ENCODE measurements around the gene SC5D.

SC5D gene

GRCh38 chr11:121291896-121292494 lies 576 bp upstream of the SC5D start:
- DNase-seq (ENCODE audit: low read depth in 2 of 2), result no peak

DNA sequence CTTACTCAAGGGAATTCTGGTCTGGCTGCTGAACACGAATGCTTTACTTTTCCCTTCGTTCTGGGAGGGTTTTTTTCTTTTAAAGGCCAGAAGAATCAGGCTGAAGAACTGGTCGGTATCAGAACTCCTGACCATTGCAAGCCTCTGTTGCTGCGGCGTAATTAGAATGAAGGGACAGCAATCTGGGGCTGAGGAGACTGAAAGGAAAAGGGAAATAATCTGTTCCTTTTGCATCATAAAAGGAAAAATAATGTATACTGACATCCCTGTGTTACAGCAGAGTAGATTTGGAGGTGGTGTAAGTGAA lies 670 bp downstream of the SC5D start:
- no peak for DNase-seq (ENCODE audit: low read depth in 2 of 2)

- no peak for DNase-seq (ENCODE audit: low read depth in 2 of 2)
These were observed 2.9 kb downstream of the SC5D start for GRCh38 chr11:121295246-121296029.

- no peak for DNase-seq (ENCODE audit: low read depth in 2 of 2)
These were observed 5.3 kb downstream of the SC5D start for GRCh38 chr11:121297872-121298271.

DNA sequence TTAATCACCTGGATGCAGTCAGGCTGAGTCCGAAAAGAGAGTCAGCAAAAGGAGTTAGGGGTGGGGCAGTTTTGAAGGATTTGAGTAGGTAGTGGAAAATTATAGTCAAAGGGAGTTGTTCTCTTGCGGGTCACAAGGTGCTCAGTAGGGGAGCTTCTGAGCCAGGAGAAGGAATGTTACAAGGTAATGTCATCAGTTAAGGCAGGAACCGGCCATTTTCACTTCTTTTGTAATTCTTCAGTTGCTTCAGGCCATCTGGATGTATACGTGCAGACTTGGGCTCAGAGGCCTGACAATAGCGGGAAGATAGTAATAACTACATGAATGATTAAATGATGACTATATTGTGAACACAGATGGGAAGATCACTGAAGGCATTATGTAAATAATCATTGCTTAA lies 6.2 kb downstream of the SC5D start:
- DNase-seq (ENCODE audit: low read depth in 2 of 2), result no peak

DNA sequence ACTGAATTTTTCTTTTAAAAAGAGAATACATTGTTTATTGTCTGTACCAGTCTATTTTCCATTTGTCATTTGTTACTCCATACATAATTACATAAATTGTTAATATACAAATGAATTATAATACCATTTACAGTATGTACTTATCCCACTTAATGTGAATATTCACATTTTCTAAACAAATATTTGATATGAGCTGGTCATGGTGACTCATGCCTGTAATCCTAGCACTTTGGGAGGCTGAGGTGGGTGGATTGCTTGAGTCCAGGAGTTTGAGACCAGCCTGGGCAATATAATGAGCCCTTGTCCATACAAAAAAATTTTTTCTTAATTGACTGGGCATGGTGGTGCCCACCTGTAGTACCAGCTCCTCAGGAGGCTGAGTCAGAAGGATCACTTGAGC lies 6.8 kb downstream of the SC5D start:
- no peak for DNase-seq (ENCODE audit: low read depth in 2 of 2)

DNA sequence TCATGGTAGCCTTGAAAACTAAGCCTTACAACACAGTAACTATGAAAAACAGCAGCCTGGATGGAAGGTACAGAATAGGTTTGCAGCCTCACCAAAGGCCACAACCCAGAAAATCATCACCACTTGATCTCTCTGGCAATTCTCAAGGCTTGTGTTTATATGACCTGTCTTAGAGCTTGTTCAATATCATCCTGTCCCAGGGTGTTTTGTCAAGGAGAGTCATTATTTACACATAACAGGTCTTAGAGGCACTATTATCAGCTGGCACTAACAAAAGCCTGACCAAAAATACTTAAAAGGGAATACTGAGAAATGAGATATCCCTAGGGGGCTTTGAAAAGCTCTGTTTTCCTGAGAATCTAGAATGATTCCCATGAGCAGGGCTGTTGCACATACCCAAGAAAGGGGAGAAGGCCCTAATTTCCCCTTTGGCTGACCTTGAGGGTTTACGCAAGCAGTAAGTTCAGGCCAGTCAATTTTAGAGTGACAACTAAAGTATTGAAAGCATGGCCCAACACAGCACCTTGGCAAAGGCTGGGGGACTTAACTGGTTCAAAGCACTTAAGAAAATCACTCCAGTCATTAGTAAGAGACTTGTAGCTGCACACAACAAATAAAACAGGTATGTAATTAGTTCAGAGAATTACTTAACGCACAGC lies 7.9 kb downstream of the SC5D start:
- DNase-seq (ENCODE audit: low read depth in 2 of 2), result no peak

DNA sequence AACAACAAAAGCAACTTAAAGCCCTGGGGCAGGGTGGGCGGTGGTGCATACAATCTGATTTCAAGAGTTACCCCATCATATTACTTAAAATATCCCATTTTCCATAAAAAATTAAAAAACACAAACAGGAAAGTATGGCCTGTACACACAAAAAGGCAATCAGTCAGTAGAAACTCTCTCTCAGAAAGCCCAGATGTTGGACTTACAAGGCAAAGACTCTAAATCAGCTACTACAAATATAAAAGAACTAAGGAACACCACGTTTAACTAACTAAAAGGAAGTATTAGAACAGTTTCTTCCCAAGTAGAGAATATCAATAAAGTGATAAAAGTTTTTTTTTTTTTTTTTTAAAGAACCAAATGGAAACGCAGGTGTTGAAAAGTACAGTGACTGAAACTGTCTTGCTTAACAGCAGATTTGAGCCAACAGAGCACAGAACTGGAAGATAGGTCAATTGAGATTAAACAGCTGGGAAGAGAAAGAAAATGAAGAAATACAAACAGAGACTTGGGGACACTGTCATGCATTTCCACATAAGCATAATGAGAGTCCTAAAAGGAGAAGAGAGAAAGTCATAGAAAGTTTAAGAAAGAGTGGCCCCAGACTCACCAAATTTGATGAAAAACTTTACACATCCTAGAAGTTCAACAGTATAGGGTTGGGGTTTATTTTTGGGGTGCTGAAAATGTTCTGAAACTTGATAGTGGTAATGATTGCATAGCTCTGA lies 8.6 kb downstream of the SC5D start:
- DNase-seq (ENCODE audit: low read depth in 2 of 2), result no peak

DNA sequence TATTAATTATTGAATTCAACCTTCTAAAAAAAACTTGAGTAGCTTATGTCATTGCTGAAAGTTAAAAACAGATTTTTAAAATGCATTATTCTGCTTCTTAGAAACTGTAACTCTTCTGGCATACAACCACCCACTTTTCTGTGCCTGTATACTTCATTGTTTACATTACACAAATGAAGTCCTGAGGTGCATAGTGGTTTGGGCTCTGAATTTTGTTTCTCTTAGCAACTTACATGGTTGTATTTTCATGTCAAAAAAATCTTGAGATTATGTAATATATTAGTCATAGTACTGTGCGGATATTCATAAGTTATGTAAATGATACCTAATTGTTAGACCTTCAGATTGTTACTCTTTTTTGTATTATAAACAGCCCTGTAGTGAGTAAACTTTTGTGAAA lies 12.2 kb downstream of the SC5D start:
- DNase-seq (ENCODE audit: low read depth in 2 of 2), result no peak

DNA sequence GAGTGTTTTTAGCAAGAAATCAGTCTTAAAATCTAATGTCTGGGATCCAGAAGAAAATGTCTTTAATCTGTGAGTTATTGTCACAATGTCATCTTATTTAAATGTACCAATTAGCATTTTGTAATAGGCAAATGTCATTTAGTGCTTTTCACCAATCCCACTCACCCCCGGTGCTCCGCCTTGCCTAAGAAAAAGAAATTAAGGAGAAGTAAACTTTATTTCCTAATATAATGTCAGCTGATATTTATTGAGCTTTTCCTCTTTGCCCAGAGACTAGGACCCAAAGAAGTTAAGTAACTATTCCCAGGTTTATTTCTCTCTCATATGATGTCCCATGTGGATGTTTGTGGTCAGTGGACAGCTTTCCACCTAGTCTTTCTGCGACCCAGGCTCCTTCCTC lies 16.2 kb downstream of the SC5D start:
- no peak for DNase-seq (ENCODE audit: low read depth in 2 of 2)

GRCh38 chr11:121309688-121310087 lies 17.1 kb downstream of the SC5D start:
- no peak for DNase-seq (ENCODE audit: low read depth in 2 of 2)

- DNase-seq (ENCODE audit: low read depth in 2 of 2), result no peak
These were observed 18.3 kb downstream of the SC5D start for GRCh38 chr11:121310908-121311307.

DNA sequence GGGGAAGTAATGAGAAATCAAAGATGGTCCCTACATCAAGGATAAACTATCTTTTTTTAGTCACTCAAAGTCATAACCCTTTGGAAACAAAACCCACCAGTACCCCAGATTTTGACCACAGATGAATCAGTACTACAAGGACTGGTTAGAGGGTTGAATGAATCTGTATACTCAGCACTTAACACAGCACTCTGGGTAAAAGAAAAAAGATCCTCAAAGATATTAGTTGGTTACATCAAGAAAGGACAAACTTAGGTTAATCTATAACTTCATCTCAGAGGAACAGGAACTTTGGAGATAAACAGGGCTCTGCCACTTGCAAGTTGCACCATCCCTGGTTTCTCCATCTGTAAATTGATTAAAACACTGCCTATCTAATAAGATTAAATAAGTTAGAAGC lies 18.8 kb downstream of the SC5D start:
- no peak for DNase-seq (ENCODE audit: low read depth in 2 of 2)

DNA sequence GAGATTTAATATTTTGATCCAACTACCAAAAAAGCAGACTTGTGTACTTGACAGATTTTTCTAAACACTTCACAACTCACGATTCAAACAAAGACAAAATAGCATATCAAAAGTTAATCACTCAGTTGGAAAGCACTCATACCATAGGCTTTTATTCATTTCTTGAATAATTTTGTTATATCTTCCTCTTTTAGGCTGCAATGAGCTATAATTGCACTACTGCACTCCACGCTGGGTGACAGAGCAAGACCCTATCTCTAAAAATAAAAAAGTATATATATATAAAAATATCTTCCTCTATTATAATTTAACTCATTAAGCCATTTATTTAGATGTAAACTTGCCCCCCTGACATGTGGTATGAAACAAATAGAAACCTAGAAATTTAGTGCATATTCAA lies 19.9 kb downstream of the SC5D start:
- no peak for DNase-seq (ENCODE audit: low read depth in 2 of 2)

GRCh38 chr11:121318848-121319834 lies 26.6 kb downstream of the SC5D start:
- DNase-seq (ENCODE audit: low read depth in 2 of 2), result no peak

DNA sequence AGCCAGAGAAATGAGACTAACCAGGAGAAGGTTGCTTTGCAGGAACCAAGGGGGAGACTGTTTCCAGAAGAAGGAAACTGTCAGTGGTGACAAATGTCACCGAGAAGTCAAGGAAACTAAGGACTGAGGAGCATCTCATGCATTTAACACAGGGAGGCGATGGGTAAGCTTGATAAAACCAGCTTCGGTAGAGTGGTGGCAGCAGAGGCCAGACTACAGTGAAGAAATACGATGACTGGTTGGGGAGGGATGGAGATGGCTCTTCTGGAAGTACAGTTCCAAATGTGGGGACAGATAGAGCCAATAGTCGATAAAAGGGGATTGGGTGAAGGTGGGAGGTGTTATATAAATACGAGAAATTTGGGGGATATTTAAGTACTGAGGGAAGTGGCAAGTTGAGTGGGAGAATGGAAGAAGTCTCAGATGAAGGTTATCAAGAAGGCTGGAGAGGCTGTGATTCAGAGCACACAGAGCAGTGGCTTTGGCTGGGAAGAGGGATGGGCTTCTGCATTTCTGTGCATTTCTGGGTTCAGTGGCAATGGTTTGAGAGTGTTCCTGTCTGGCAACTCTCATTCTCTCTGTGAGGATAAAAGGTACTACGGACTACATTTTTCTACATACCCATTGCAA lies 29.2 kb downstream of the SC5D start:
- DNase-seq (ENCODE audit: low read depth in 2 of 2), result no peak

GRCh38 chr11:121323046-121323607 lies 30.6 kb downstream of the SC5D start:
- no peak for DNase-seq (ENCODE audit: low read depth in 2 of 2)

GRCh38 chr11:121326230-121326629 lies 33.7 kb downstream of the SC5D start:
- DNase-seq (ENCODE audit: low read depth in 2 of 2), result no peak

GRCh38 chr11:121327553-121327952 lies 35.0 kb downstream of the SC5D start:
- no peak for DNase-seq (ENCODE audit: low read depth in 2 of 2)

- DNase-seq (ENCODE audit: low read depth in 2 of 2), result no peak
These were observed 35.8 kb downstream of the SC5D start for GRCh38 chr11:121328176-121328966.
